DMS153 treated with DMSO at 0.1 percent for 48 hours (cell line): ENCODE results near the gene C17orf50.

Experiments used
- DNase-seq: peaks from one replicate; lab custom pipeline; 2025; ENCODE audit not compliant: unreplicated experiment; lab: John Stamatoyannopoulos, UW

C17orf50 gene

GRCh38 chr17:35733366-35733765 lies 27.3 kb upstream of the C17orf50 start:
- DNase-seq, result no peak

GRCh38 chr17:35734396-35734795 lies 26.3 kb upstream of the C17orf50 start:
- DNase-seq, result no peak

GRCh38 chr17:35735036-35735805 lies 25.5 kb upstream of the C17orf50 start:
- no peak for DNase-seq

GRCh38 chr17:35736236-35736635 lies 24.5 kb upstream of the C17orf50 start:
- DNase-seq, result no peak

GRCh38 chr17:35738519-35739133 lies 22.1 kb upstream of the C17orf50 start:
- DNase-seq, result no peak

- DNase-seq, result no peak
Observed at GRCh38 chr17:35740216-35740615, 20.5 kb upstream of the C17orf50 start.

- no peak for DNase-seq
Observed at GRCh38 chr17:35740997-35741931, 19.4 kb upstream of the C17orf50 start.

GRCh38 chr17:35742496-35742895 lies 18.2 kb upstream of the C17orf50 start:
- no peak for DNase-seq

GRCh38 chr17:35742896-35743477 lies 17.7 kb upstream of the C17orf50 start:
- no peak for DNase-seq

GRCh38 chr17:35743626-35744328 lies 16.9 kb upstream of the C17orf50 start:
- no peak for DNase-seq

- DNase-seq, result no peak
Observed at GRCh38 chr17:35744830-35745229, 15.9 kb upstream of the C17orf50 start.

GRCh38 chr17:35745246-35745645 lies 15.4 kb upstream of the C17orf50 start:
- no peak for DNase-seq

- DNase-seq, result no peak
Observed at GRCh38 chr17:35745749-35746320, 14.9 kb upstream of the C17orf50 start.

GRCh38 chr17:35747540-35748017 lies 13.1 kb upstream of the C17orf50 start:
- DNase-seq, result peak; percentile 46

GRCh38 chr17:35748341-35748841 lies 12.3 kb upstream of the C17orf50 start:
- no peak for DNase-seq

GRCh38 chr17:35748979-35749378 lies 11.7 kb upstream of the C17orf50 start:
- no peak for DNase-seq

- DNase-seq, result no peak
Observed at GRCh38 chr17:35749560-35750412, 10.9 kb upstream of the C17orf50 start.

- DNase-seq, result no peak
Observed at GRCh38 chr17:35750526-35751395, 9.9 kb upstream of the C17orf50 start.
